T47D (cell line): ENCODE measurements around the gene LHX1.
A peak's percentile ranks its signal among the peaks of the same experiment; 100 is the strongest.

Source experiments
- DNase-seq, 2 experiments: peaks; one replicate each; pipeline versions ENCODE4 v3.0.0 to v3.0.0-alpha.2; 2011 to 2012; ENCODE audit warnings: low read depth in 1 of 2, low spot score in 1 of 2
- JUND ChIP-seq: IDR thresholded peaks from 2 replicates; pipeline ENCODE4 v1.6.1; 2012; ENCODE audit warnings: low read depth
- in situ Hi-C: cut with HindIII; loops from 2 replicates; pipeline ENCODE4 v1.10.0; 2016; ENCODE audit warnings: low sequenced_read_pairs, low pct_unique_long_range_greater_than_20kb

Gene LHX1

DNA sequence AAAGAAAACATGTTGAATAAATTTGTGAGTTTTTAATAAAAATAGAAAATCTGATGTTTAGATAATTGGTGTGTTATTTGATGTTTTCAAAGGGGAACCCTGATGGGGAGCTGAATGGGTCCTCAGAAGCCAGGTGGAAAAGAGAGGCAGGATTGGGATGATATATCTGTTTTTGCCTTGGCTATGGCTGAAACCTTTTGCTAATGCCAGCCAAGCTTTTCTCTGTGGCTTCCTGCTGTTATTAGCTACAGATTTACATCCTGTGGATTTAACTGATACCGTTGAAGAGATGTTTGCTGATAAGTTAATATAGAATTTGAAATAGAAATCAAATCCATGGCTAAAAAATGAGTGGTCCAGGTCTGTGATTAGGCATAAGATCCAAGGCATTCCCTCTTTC, 7.3 kb downstream of the LHX1 start:
- no peak for TF ChIP-seq JUND
- DNase-seq: no peak
- in situ Hi-C loops: no loop called here

DNA sequence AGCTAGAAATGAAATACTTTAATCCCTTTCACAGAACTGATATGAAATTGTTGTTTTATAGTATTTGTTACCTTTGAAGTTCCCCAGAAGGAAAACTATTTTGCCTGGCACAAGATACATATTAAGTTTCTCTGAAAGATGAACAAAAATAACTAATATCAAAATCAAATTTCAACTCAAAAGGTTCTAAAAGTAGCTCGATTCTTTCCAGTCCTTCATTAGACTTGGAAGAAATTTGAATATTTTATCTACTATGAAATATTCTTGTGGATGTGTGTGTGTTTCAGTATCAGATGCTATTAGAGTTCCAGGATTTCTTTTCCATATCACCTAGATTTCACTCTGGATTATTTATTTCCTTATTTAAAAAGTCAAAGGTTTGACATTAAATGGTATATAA, 7.9 kb downstream of the LHX1 start:
- no peak for DNase-seq
- in situ Hi-C loops: no loop called here
- no peak for TF ChIP-seq JUND

DNA sequence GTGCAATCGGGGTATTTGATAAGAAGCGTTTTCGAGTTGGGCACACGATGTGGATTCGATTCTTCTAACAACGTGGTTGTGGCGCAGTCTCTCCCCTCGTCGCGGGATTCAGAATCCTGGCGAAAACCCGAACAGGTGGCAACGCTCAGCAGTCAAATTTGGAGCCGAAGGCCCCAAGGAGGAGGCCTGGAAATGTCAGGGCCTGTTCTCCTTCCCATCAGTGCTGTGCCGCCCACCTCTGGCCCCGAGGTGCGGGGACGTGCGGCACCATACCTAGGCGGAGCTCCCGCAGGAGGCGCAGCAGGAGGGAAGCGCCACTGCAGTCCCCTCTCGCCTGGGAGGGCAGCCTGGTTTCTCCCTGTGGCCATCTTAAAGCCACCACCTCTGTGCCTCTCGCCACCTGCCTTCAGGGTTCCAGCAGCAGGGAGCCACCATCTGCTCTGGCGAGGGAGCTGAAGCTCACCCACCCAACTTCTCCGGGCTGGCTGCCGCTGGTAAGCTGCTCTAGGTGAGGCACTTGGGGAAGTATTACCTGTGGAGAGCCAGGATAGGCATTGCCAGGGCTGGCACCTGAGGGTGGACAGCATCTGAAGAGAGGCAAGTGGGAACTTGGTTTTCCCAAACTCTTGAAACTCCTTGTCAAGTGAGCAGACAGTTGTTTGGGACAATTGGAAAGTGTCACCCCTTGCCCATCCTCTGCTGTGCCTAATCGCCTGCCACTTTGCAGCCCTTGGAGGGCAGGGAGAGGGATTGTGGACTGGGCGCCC, 8.9 kb downstream of the LHX1 start:
- TF ChIP-seq JUND: no peak
- in situ Hi-C loops: no loop called here

DNA sequence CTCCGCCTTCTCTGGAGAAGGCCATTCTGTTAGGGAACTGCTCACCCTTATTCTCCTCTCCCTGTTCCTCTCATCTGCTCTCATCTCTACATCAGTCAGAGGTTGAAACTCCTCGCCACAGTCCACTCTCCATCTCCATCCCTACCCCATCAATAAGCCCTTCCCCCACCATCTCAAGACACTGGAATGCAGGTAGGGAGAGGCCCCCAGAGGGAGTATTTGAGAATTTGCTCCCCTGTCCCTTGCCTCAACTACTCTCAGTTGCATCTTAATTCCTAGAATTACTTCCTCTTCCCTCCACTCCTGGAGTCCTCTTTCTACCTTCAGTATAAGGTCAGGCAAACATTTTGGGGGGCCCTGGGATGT, 9.4 kb downstream of the LHX1 start:
- TF ChIP-seq JUND: no peak
- no peak for DNase-seq
- in situ Hi-C loops: no loop called here

More for the DNA sequence above, 8.9 kb downstream of the LHX1 start:
- DNase-seq: no peak

DNA sequence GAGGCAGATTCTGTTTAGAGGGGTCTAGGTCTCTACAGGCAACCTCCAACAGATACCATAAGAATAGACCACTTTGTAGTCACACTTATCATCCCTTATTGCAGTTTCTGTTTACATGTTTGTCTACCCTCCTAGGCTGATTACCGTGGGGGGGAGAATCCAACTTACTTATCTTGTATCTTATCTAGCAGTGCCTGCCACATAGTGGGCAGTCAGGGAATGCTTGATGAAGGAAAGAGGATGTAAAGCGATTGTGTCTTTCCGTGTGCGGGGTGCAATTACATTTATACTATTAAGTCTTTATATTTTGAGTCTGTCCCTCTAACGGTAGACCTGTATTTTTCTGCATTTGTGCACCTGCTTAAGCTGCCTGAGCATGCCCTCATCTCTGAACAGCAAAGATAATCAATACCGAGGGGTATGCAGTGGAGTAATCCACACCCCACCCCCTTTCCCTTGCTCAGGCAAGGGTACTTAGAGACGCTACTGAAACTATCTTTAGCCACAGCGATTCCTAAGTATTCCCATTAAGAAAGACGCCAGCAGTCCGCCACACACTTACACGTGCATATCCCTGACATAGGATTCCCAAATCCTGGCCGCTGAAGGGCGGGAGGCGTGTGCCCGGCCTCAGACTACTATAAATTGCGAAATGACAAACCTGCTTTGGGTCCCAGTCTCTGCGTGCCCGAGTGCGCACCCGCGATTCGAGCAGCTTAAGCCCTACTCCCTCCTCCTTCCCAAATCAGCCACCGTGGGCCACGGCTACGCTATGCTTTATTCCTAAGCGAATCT, 10.8 kb downstream of the LHX1 start:
- peak in 1 of 2 experiments; percentile 94 for DNase-seq
- in situ Hi-C loops: no loop called here
- no peak for TF ChIP-seq JUND

DNA sequence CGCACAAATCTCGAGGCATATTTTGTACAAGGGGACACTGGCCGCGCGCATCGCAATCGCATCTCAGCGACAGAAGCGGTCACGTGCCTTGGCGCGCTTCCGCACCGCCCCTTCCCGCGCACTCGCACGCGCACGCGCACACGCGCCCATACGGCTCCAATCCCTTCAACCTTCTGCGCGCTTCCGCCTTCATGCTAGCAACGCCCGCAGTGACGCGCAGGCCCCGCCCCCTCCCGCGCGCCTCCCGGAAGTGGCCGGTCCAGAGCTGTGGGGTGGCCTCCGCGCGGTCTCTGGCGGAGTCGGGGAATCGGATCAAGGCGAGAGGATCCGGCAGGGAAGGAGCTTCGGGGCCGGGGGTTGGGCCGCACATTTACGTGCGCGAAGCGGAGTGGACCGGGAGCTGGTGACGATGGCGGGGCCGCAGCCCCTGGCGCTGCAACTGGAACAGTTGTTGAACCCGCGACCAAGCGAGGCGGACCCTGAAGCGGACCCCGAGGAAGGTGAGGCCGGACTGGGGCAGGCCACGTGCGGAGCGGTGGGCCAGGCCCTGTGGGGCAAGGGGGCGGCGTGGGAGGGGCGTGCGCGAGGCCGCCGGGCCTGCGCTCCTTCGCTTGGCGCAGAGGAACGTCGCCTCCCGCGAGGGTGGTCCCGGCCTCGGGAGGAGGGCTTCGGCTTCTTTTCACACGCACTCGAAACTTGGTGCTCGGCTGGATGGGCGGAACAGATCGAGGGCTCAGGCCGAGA, 11.6 kb downstream of the LHX1 start, which contains the start of gene AATF:
Gene AATF (plus strand): TSS at position 238 of the 744 bp plus-strand sequence. CDS start 172 bp downstream, at position 410.
- DNase-seq: peak; percentile 99 to 100
- no peak for TF ChIP-seq JUND
- in situ Hi-C loops: no loop called here

DNA sequence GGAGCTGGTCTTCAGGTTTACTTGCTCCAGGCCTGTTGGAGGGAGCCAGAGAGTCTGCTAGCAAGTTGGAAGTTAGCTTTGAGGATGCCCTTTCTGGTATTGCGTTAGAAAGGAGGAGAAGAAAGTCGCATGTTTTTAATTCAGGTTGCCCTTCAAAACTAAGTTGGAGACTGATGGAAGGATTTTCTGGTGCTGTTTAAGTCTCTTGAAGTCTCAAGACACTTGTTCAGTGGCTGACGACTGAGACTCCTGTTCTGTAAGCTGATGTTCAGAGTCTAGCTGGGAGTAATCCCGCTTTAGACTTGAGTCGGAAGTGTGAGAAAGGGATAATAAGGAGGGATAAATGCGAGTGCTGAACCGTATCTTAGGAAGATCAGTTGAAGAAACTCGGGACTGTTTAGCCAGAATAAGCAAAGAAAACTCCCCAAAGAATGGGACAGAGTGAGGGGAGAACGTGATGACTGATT, 12.2 kb downstream of the LHX1 start:
- DNase-seq: peak; percentile 16 to 57
- in situ Hi-C loops: no loop called here
- no peak for TF ChIP-seq JUND

DNA sequence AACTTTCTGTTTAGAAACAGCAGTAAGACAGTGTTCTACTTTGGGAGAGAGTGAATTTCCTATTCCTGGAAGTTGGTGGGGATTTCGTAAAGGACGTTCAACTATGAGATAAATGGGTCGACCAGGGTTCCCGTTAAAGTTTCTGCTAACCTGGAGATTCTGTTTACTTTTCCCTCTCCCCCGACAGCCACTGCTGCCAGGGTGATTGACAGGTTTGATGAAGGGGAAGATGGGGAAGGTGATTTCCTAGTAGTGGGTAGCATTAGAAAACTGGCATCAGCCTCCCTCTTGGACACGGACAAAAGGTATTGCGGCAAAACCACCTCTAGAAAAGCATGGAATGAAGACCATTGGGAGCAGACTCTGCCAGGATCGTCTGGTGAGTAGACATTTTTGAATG, 12.8 kb downstream of the LHX1 start:
- no peak for DNase-seq
- no peak for TF ChIP-seq JUND
- in situ Hi-C loops: no loop called here

DNA sequence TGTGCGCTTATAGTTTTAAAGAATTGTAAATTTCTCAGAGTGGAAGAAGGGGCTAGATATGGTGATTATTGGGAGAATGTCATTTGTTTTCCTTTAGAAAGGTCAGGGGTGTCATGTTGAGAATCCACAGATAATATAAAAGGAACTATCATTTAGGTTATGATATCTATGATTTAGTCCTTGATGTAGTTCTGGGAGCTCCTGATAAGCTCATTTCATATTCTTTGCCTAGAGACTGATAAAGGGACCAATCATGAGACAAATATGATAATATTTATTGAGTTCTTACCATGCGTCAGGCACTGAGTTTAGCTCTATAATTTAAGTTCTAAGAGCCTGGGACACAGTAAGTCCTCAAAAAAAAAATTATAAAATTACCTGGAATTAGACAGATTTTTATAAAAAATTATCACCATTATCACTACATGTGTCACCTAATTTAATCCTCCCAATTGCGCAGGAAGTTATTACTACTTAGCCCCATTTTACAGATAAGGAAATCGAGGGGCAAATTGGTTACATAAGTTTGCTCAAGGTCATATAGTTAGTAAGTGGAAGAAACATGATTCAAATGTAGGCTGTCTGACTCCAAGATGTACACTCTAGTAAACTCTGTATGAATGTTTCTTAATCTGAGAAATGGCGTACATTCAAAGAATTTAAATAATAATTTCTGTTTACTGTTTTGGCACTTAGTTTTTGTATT, 14.0 kb downstream of the LHX1 start:
- in situ Hi-C loops: no loop called here
- DNase-seq: no peak
- no peak for TF ChIP-seq JUND

DNA sequence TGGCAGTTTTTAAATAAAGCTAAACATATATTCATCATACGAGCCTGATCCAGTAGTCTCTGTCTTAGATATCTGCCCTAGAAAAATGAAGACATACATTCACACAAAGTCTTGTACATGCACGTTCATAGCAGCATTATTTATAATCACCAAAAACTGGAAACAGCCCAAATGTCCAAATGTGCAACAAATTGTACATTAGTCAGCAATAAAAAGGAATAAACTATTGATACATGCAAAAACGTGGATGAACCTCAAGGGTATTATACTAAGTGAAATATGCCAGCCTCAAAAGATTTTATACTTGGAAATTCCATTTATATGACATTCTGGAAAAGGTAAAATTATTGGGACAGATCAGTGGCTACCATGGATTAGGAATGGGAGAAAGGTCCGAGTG, 34.2 kb downstream of the LHX1 start:
- no peak for DNase-seq
- in situ Hi-C loops: no loop called here
- TF ChIP-seq JUND: no peak

DNA sequence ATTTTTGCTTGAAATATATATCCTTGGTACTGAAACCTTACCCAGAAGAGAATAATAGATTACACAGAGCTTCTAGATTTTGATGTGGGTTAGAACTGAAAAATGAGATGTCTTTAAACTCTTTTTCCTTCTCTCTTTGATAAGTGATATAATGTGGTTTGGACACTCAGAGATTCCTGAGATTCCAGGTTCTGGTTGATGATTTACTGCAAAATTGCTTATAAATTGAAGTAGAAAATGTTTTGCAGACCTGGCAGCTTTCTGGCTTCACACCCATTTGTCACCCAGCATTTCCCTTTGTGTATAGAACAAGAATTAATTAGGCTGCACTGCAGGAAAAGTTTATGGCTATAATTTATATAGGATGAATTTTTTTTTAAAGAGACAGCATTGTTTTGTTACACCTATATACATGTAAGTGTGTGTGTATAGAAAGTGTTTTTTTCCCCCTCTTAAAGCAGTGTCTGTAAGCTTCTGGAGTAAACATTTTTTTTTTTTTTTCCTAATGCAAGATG, 35.0 kb downstream of the LHX1 start:
- in situ Hi-C loops: no loop called here

DNA sequence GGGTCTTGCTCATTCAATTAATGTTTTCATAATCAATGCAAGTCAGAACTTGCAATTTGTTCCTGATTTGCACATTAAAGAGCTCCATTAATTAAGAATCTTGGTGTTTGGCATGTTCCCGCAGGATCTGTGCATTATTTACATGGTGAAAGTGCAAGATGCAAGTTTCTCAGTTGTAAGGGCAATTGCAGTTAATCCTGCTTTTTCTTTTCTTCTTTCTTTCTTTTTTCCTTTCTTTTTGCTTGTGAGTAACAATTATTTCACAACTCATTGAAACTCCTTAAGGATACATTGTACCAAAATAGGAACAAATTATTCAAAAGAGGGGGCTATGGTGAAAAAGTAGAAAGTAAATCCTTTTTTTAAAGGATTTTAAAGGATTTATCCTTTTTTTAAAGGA, 35.6 kb downstream of the LHX1 start:
- no peak for DNase-seq
- no peak for TF ChIP-seq JUND
- in situ Hi-C loops: no loop called here

More for the DNA sequence above, 35.0 kb downstream of the LHX1 start:
- no peak for TF ChIP-seq JUND
- no peak for DNase-seq
